ENCODE data around the gene C2CD3. TPM values are rescaled to one million over a fixed set of nuclear protein-coding genes. Genes with fewer than 3 reads are reported as not detected.

C2CD3 gene
- total RNA-seq, 1 experiment from 2014 or later = 37.9 TPM

DNA sequence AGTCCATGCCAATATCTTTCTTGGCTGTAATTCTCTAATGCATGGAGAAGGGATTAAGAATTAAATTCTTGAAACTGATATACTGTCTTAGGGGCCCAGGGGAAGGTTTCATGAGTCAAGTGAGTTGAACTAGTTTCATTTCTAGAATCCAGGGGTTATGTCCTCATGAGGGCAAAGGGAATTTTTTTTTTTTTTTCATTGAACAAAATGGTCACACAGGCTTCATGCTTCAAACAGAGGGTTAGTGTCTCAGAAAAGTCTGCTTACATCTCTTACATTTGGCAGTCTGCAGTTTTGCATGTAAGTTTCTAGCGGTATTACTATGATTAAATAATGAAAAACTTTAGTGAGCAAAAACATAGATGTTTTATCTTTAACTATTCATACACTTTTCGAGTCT, 33.2 kb upstream of the C2CD3 start:
- Histone ChIP-seq H3K79me2 (ENCODE audit: low read length) (peaks cover 57% of the 10 kb centered on the region), H3K9ac (ENCODE audit: low read length) (no peak overlapping the region), H3K4me3 (ENCODE audit: low read length) (no peak overlapping the region), H3K9me2 (replicated peaks; ENCODE audit: insufficient read depth, low read length) (no peaks in the 10 kb centered on the region), H3K27ac (ENCODE audit: low read length) (no peak overlapping the region), H4K20me1 (ENCODE audit: insufficient read depth, low read depth, low read length) (no peaks in the 10 kb centered on the region), H2AFZ (ENCODE audit: low read length) (no peak overlapping the region), H3K27me3 (ENCODE audit: low read length) (no peaks in the 10 kb centered on the region), H3K9me3 (ENCODE audit: low read length) (no peaks in the 10 kb centered on the region), H3K4me2 (ENCODE audit: low read depth, low read length, poor library complexity, severe bottlenecking) (no peak overlapping the region), H3K4me1 (ENCODE audit: low read length) (peaks cover 9% of the 10 kb centered on the region), H3K36me3 (ENCODE audit: insufficient read depth, low read length) (peaks cover 50% of the 10 kb centered on the region)
- no peak for DNase-seq

DNA sequence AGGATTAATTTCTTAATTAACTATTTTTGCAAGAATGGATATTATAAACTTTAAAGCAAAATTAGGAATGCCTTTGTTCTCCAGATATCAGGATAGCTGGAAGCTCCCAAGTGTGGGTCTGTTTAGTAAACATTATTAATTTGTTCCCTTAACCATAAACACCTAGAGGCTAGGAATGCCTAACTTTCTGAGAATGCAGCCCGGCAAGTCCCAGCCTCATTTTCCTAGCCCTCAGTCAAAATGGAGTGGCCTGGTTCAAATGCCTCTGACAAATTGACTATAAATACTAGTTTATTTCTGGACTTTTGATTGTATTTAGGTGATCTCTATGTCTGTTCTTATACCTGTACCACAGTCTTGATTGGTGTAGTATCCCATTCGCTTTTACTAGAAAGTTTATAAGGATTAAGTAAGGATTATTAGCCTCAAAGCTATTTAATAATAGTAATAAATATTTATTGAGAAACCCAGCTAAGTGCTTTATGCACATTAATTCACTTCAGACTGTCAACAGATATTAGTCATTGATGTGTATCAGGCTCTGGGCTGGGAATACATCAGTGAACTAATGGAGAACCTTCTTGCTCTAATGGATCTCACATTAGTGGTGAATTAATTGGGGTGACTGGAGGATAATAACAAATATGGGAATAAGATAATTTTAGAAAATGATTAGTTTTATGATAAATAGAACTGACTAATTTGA, 26.1 kb upstream of the C2CD3 start:
- peaks cover 28% of the 10 kb centered on the region for H3K36me3 ChIP-seq (ENCODE audit: insufficient read depth, low read length)
- DNase-seq = no peak
- peaks cover 95% of the 10 kb centered on the region for H3K79me2 ChIP-seq (ENCODE audit: low read length)
- H3K9me3 ChIP-seq (ENCODE audit: low read length) = no peaks in the 10 kb centered on the region
- H3K27ac ChIP-seq (ENCODE audit: low read length) = no peak overlapping the region
- H3K9ac ChIP-seq (ENCODE audit: low read length) = no peak overlapping the region
- H3K4me1 ChIP-seq (ENCODE audit: low read length) = peaks cover 9% of the 10 kb centered on the region
- no peak overlapping the region for H2AFZ ChIP-seq (ENCODE audit: low read length)
- no peak overlapping the region for H3K4me3 ChIP-seq (ENCODE audit: low read length)
- no peak overlapping the region for H3K4me2 ChIP-seq (ENCODE audit: low read depth, low read length, poor library complexity, severe bottlenecking)
- no peaks in the 10 kb centered on the region for H3K27me3 ChIP-seq (ENCODE audit: low read length)
- H4K20me1 ChIP-seq (ENCODE audit: insufficient read depth, low read depth, low read length) = no peaks in the 10 kb centered on the region
- H3K9me2 ChIP-seq (replicated peaks; ENCODE audit: insufficient read depth, low read length) = no peaks in the 10 kb centered on the region

GRCh38 chr11:74195828-74196227, 25.0 kb upstream of the C2CD3 start:
- H3K9ac ChIP-seq (ENCODE audit: low read length) = no peak overlapping the region
- H3K9me3 ChIP-seq (ENCODE audit: low read length) = no peaks in the 10 kb centered on the region
- no peak overlapping the region for H3K4me2 ChIP-seq (ENCODE audit: low read depth, low read length, poor library complexity, severe bottlenecking)
- DNase-seq = no peak
- H3K27ac ChIP-seq (ENCODE audit: low read length) = no peak overlapping the region
- H2AFZ ChIP-seq (ENCODE audit: low read length) = no peak overlapping the region
- no peaks in the 10 kb centered on the region for H3K9me2 ChIP-seq (replicated peaks; ENCODE audit: insufficient read depth, low read length)
- no peak overlapping the region for H3K4me3 ChIP-seq (ENCODE audit: low read length)
- no peaks in the 10 kb centered on the region for H4K20me1 ChIP-seq (ENCODE audit: insufficient read depth, low read depth, low read length)
- H3K36me3 ChIP-seq (ENCODE audit: insufficient read depth, low read length) = peaks cover 32% of the 10 kb centered on the region
- H3K27me3 ChIP-seq (ENCODE audit: low read length) = no peaks in the 10 kb centered on the region
- H3K79me2 ChIP-seq (ENCODE audit: low read length) = peaks cover 97% of the 10 kb centered on the region
- peaks cover 5% of the 10 kb centered on the region for H3K4me1 ChIP-seq (ENCODE audit: low read length)

DNA sequence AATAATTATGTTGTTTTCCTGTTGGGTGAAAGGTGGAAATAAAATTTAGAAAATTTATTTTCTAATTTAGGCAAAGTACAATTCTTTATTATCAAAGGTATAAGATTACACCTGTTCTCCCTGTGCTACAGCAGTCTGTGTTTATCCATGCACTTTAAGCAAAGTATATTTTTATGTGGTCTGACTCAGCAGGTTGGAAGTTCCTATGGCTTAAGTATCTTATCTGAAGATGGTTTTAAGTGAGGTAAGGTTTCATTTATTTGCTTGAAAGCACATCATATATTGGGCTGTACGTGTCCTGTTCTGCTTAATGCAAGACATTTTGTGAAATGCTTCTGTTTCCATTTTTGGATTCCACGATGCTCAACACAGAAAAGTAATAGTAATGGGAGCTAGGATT, 14.9 kb upstream of the C2CD3 start:
- H3K9ac ChIP-seq (ENCODE audit: low read length) = no peak overlapping the region
- no peaks in the 10 kb centered on the region for H3K9me3 ChIP-seq (ENCODE audit: low read length)
- no peaks in the 10 kb centered on the region for H4K20me1 ChIP-seq (ENCODE audit: insufficient read depth, low read depth, low read length)
- no peak overlapping the region for H2AFZ ChIP-seq (ENCODE audit: low read length)
- H3K4me2 ChIP-seq (ENCODE audit: low read depth, low read length, poor library complexity, severe bottlenecking) = no peak overlapping the region
- peaks cover 10% of the 10 kb centered on the region for H3K4me1 ChIP-seq (ENCODE audit: low read length)
- no peaks in the 10 kb centered on the region for H3K9me2 ChIP-seq (replicated peaks; ENCODE audit: insufficient read depth, low read length)
- H3K79me2 ChIP-seq (ENCODE audit: low read length) = peaks cover 98% of the 10 kb centered on the region
- H3K27ac ChIP-seq (ENCODE audit: low read length) = no peak overlapping the region
- peaks cover 39% of the 10 kb centered on the region for H3K36me3 ChIP-seq (ENCODE audit: insufficient read depth, low read length)
- no peak for DNase-seq
- H3K4me3 ChIP-seq (ENCODE audit: low read length) = no peak overlapping the region
- H3K27me3 ChIP-seq (ENCODE audit: low read length) = no peaks in the 10 kb centered on the region

- Histone ChIP-seq H4K20me1 (ENCODE audit: insufficient read depth, low read depth, low read length) (no peaks in the 10 kb centered on the region), H3K4me2 (ENCODE audit: low read depth, low read length, poor library complexity, severe bottlenecking) (no peak overlapping the region), H3K9me3 (ENCODE audit: low read length) (no peaks in the 10 kb centered on the region), H2AFZ (ENCODE audit: low read length) (no peak overlapping the region), H3K4me1 (ENCODE audit: low read length) (peaks cover 10% of the 10 kb centered on the region), H3K9ac (ENCODE audit: low read length) (no peak overlapping the region), H3K79me2 (ENCODE audit: low read length) (peaks cover 98% of the 10 kb centered on the region), H3K27ac (ENCODE audit: low read length) (no peak overlapping the region), H3K36me3 (ENCODE audit: insufficient read depth, low read length) (peaks cover 36% of the 10 kb centered on the region), H3K4me3 (ENCODE audit: low read length) (no peak overlapping the region), H3K9me2 (replicated peaks; ENCODE audit: insufficient read depth, low read length) (no peaks in the 10 kb centered on the region), H3K27me3 (ENCODE audit: low read length) (no peaks in the 10 kb centered on the region)
- no peak for DNase-seq
Observed at GRCh38 chr11:74185285-74185684, 14.5 kb upstream of the C2CD3 start.

GRCh38 chr11:74182635-74183034, 11.8 kb upstream of the C2CD3 start:
- H3K36me3 ChIP-seq (ENCODE audit: insufficient read depth, low read length) = peaks cover 14% of the 10 kb centered on the region; the same call in 1 of the 2 replicates
- H3K9me2 ChIP-seq (replicated peaks; ENCODE audit: insufficient read depth, low read length) = no peaks in the 10 kb centered on the region
- peaks cover 99% of the 10 kb centered on the region for H3K79me2 ChIP-seq (ENCODE audit: low read length)
- no peaks in the 10 kb centered on the region for H3K9me3 ChIP-seq (ENCODE audit: low read length)
- H4K20me1 ChIP-seq (ENCODE audit: insufficient read depth, low read depth, low read length) = no peaks in the 10 kb centered on the region
- no peak overlapping the region for H3K4me3 ChIP-seq (ENCODE audit: low read length)
- H3K27me3 ChIP-seq (ENCODE audit: low read length) = no peaks in the 10 kb centered on the region
- H2AFZ ChIP-seq (ENCODE audit: low read length) = no peak overlapping the region
- H3K4me2 ChIP-seq (ENCODE audit: low read depth, low read length, poor library complexity, severe bottlenecking) = no peak overlapping the region
- H3K4me1 ChIP-seq (ENCODE audit: low read length) = peaks cover 14% of the 10 kb centered on the region
- H3K9ac ChIP-seq (ENCODE audit: low read length) = no peak overlapping the region
- DNase-seq = no peak
- H3K27ac ChIP-seq (ENCODE audit: low read length) = no peak overlapping the region

DNA sequence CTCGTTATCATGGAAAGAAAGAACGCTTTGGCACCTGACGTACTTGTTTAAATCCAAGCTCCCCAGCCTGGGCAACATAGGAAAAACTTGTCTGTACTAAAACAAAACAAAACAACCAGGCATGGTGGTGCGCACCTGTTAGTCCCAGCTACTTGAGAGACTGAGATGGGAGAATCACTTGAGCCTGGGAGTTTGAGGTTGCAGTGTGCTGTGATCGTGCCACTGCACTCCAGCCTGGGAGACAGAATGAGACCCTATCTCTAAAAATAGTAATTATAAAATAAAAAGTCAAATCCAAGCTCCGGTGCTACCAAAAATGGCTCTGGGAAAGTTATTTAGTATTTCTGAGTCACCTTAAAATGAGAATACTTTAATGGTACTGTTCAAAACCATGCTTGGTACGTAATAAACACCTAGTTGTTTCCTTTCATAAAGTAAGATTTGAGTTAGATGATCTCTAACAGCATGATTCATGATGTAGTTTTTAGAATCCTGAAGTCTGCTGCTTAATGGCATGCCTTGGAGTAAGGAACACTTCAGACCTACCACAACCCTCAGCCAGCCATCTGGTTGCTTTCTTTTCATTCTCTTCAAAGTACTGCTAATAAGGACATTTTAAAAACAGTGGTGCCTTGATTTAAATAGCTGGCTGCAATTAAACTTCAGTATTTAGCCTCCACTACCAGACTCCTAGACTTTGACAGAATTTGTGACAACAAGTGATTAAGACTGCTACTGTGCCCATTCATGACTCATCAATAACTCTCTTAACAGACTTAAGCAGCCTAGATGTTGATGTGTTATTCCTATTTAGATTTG, 8.6 kb upstream of the C2CD3 start:
- Histone ChIP-seq H2AFZ (ENCODE audit: low read length) (no peak overlapping the region), H4K20me1 (ENCODE audit: insufficient read depth, low read depth, low read length) (no peaks in the 10 kb centered on the region), H3K79me2 (ENCODE audit: low read length) (peaks cover 99% of the 10 kb centered on the region), H3K9ac (ENCODE audit: low read length) (no peak overlapping the region), H3K9me3 (ENCODE audit: low read length) (no peaks in the 10 kb centered on the region), H3K27ac (ENCODE audit: low read length) (no peak overlapping the region), H3K4me1 (ENCODE audit: low read length) (peaks cover 17% of the 10 kb centered on the region), H3K9me2 (replicated peaks; ENCODE audit: insufficient read depth, low read length) (no peaks in the 10 kb centered on the region), H3K4me3 (ENCODE audit: low read length) (no peak overlapping the region), H3K27me3 (ENCODE audit: low read length) (no peaks in the 10 kb centered on the region), H3K36me3 (ENCODE audit: insufficient read depth, low read length) (peaks cover 8% of the 10 kb centered on the region), H3K4me2 (ENCODE audit: low read depth, low read length, poor library complexity, severe bottlenecking) (no peak overlapping the region)
- no peak for DNase-seq

GRCh38 chr11:74175920-74176319, 5.1 kb upstream of the C2CD3 start:
- H3K4me1 ChIP-seq (ENCODE audit: low read length) = peaks cover 36% of the 10 kb centered on the region
- no peak overlapping the region for H2AFZ ChIP-seq (ENCODE audit: low read length)
- H3K27ac ChIP-seq (ENCODE audit: low read length) = no peak overlapping the region
- H3K4me2 ChIP-seq (ENCODE audit: low read depth, low read length, poor library complexity, severe bottlenecking) = no peak overlapping the region
- H3K36me3 ChIP-seq (ENCODE audit: insufficient read depth, low read length) = peaks cover 6% of the 10 kb centered on the region
- H3K27me3 ChIP-seq (ENCODE audit: low read length) = no peaks in the 10 kb centered on the region
- no peak overlapping the region for H3K4me3 ChIP-seq (ENCODE audit: low read length)
- H3K9ac ChIP-seq (ENCODE audit: low read length) = no peak overlapping the region
- no peaks in the 10 kb centered on the region for H4K20me1 ChIP-seq (ENCODE audit: insufficient read depth, low read depth, low read length)
- no peak for DNase-seq
- H3K79me2 ChIP-seq (ENCODE audit: low read length) = peaks cover 98% of the 10 kb centered on the region
- no peaks in the 10 kb centered on the region for H3K9me3 ChIP-seq (ENCODE audit: low read length)
- H3K9me2 ChIP-seq (replicated peaks; ENCODE audit: insufficient read depth, low read length) = no peaks in the 10 kb centered on the region

Data from Karpas-422 (cell line).